ENCODE measurements around the gene PLCZ1.
"Not testable (repeated sequence)": the region's sequence is repeated elsewhere in the genome, so short reads cannot be mapped to it uniquely, and the experiment has no call there.

DNA sequence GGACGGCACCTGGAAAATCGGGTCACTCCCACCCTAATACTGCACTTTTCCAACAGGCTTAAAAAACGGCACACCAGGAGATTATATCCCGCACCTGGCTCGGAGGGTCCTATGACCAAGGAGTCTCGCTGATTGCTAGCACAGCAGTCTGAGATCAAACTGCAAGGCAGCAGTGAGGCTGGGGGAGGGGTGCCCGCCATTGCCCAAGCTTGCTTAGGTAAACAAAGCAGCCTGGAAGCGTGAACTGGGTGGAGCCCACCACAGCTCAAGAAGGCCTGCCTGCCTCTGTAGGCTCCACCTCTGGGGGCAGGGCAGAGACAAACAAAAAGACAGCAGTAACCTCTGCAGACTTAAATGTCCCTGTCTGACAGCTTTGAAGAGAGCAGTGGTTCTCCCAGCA is 47.7 kb upstream of the PLCZ1 start:
- not testable (repeated sequence) for TF ChIP-seq TAF1 (IDR thresholded peaks at IDR 0.05; ENCODE audit: control insufficient read depth, extremely low read depth, insufficient read depth, low read length, severe bottlenecking); SREBF2 (CRISPR knock-in tag; IDR thresholded peaks at IDR 0.05); KAT7 (CRISPR knock-in tag; IDR thresholded peaks at IDR 0.05; ENCODE audit: borderline replicate concordance); ZNF274 (IDR thresholded peaks at IDR 0.05; ENCODE audit: borderline replicate concordance, low read depth, low read length); POLR2A (conservative IDR thresholded peaks at IDR 0.05); IRF2 (CRISPR knock-in tag; IDR thresholded peaks at IDR 0.05)
- TF ChIP-seq, protein P1, sequence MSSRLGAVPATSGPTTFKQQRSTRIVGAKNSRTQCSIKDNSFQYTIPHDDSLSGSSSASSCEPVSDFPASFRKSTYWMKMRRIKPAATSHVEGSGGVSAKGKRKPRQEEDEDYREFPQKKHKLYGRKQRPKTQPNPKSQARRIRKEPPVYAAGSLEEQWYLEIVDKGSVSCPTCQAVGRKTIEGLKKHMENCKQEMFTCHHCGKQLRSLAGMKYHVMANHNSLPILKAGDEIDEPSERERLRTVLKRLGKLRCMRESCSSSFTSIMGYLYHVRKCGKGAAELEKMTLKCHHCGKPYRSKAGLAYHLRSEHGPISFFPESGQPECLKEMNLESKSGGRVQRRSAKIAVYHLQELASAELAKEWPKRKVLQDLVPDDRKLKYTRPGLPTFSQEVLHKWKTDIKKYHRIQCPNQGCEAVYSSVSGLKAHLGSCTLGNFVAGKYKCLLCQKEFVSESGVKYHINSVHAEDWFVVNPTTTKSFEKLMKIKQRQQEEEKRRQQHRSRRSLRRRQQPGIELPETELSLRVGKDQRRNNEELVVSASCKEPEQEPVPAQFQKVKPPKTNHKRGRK (tag; IDR thresholded peaks at IDR 0.05), result not testable (repeated sequence)
